ENCODE measurements around the gene TRIOBP.
A peak's percentile ranks its signal among the peaks of the same experiment; 100 is the strongest.
"Not testable (repeated sequence)": the region's sequence is repeated elsewhere in the genome, so short reads cannot be mapped to it uniquely, and the experiment has no call there.

TRIOBP gene

GRCh38 chr22:37672206-37672919 lies 24.5 kb upstream of the TRIOBP start:
- DNase-seq: no peak

- DNase-seq: no peak
Measured at GRCh38 chr22:37672920-37673455, 23.9 kb upstream of the TRIOBP start.

GRCh38 chr22:37674248-37674647 lies 22.6 kb upstream of the TRIOBP start:
- DNase-seq: no peak

GRCh38 chr22:37674951-37675929 lies 21.6 kb upstream of the TRIOBP start, which contains the start of gene LGALS1:
Gene LGALS1, plus strand, starts transcription at chr22:37675636. Its CDS starts 67 bp downstream, at chr22:37675703.
- DNase-seq: peak; percentile 65

- no peak for DNase-seq
Measured at GRCh38 chr22:37675930-37676735, 20.7 kb upstream of the TRIOBP start.

- DNase-seq: peak; percentile 79
Measured at GRCh38 chr22:37676736-37677492, 19.9 kb upstream of the TRIOBP start.

- no peak for DNase-seq
Measured at GRCh38 chr22:37677493-37677974, 19.3 kb upstream of the TRIOBP start.

GRCh38 chr22:37678372-37678771 lies 18.5 kb upstream of the TRIOBP start:
- no peak for DNase-seq

GRCh38 chr22:37679670-37680069 lies 17.2 kb upstream of the TRIOBP start:
- no peak for DNase-seq

- DNase-seq: no peak
Measured at GRCh38 chr22:37680191-37680851, 16.5 kb upstream of the TRIOBP start.

- DNase-seq: no peak
Measured at GRCh38 chr22:37681001-37681424, 15.8 kb upstream of the TRIOBP start.

- peak; percentile 40 for DNase-seq
Measured at GRCh38 chr22:37681556-37682049, 15.2 kb upstream of the TRIOBP start.

- DNase-seq: no peak
Measured at GRCh38 chr22:37684803-37685615, 11.8 kb upstream of the TRIOBP start.

- DNase-seq: peak; percentile 73
Measured at GRCh38 chr22:37686002-37686982, 10.6 kb upstream of the TRIOBP start, which contains the start of gene NOL12. Gene NOL12, plus strand, starts transcription at chr22:37686343. Its CDS starts 50 bp downstream, at chr22:37686393.

- no peak for DNase-seq
Measured at GRCh38 chr22:37690407-37690806, 6.4 kb upstream of the TRIOBP start.

- DNase-seq: no peak
Measured at GRCh38 chr22:37690901-37691504, 5.8 kb upstream of the TRIOBP start.

- no peak for DNase-seq
Measured at GRCh38 chr22:37692627-37693285, 4.1 kb upstream of the TRIOBP start.

- not testable (repeated sequence) for DNase-seq
Measured at GRCh38 chr22:37694131-37694530, 2.7 kb upstream of the TRIOBP start.
